GM19438 (cell line): ENCODE measurements around the gene OLFML1.

Experiments
- ATAC-seq: cut with Tn5 transposase; IDR thresholded peaks from one replicate; pipeline ENCODE4 v1.9.1; 2021; ENCODE audit warnings: low read depth; ENCODE audit not compliant: unreplicated experiment

The OLFML1 gene

GRCh38 chr11:7555052-7555699 is 69.9 kb downstream of the OLFML1 start:
- ATAC-seq: no peak

- ATAC-seq: no peak
Observed at GRCh38 chr11:7558046-7558445, 72.7 kb downstream of the OLFML1 start.

- ATAC-seq: peak; percentile 67
Observed at GRCh38 chr11:7559398-7560283, 74.3 kb downstream of the OLFML1 start.
